Mesendoderm (in vitro differentiated cells): ENCODE data around the gene ETNK2.

ENCODE experiments used
- DNase-seq: peaks from one replicate; pipeline ENCODE4 v3.0.0; 2013
- H2AK5ac ChIP-seq: 2 replicates; pipeline ENCODE4 v1.6.1; 2013; ENCODE audit warnings: low read length, inconsistent platforms
- H2BK120ac ChIP-seq: 2 replicates; pipeline ENCODE4 v1.6.1; 2013; ENCODE audit warnings: low read depth, mild to moderate bottlenecking, low read length, moderate library complexity, mixed read lengths
- H2BK15ac ChIP-seq: replicated peaks from 2 replicates; pipeline ENCODE4 v1.6.1; 2013; ENCODE audit warnings: low read depth, mild to moderate bottlenecking, moderate library complexity
- H2BK5ac ChIP-seq: 2 replicates; pipeline ENCODE4 v1.6.1; 2013; ENCODE audit warnings: low read length, inconsistent platforms
- H3K18ac ChIP-seq: 2 replicates; pipeline ENCODE4 v1.6.1; 2013; ENCODE audit warnings: mild to moderate bottlenecking, low read length, mixed read lengths
- H3K23ac ChIP-seq: one replicate; pipeline ENCODE4 v1.6.1; 2013; ENCODE audit warnings: low read length
- H3K27ac ChIP-seq: 2 replicates; pipeline ENCODE4 v1.5.1; 2013; ENCODE audit warnings: low read depth, mild to moderate bottlenecking, inconsistent platforms, low read length, moderate library complexity
- H3K27me3 ChIP-seq: 2 replicates; pipeline ENCODE4 v1.6.1; 2013; ENCODE audit warnings: low read length, control low read depth, mild to moderate bottlenecking, inconsistent platforms; ENCODE audit not compliant: insufficient read depth, poor library complexity
- H3K36me3 ChIP-seq: 2 replicates; pipeline ENCODE4 v1.6.1; 2013; ENCODE audit warnings: low read length, inconsistent platforms; ENCODE audit not compliant: control insufficient read depth, insufficient read depth
- H3K4ac ChIP-seq: one replicate; pipeline ENCODE4 v1.6.1; 2013; ENCODE audit warnings: low read depth, mild to moderate bottlenecking, low read length, moderate library complexity
- H3K4me1 ChIP-seq: 2 replicates; pipeline ENCODE4 v1.6.1; 2013; ENCODE audit warnings: low read depth, low read length, inconsistent platforms; ENCODE audit not compliant: control insufficient read depth
- H3K4me2 ChIP-seq: 2 replicates; pipeline ENCODE4 v1.6.1; 2013; ENCODE audit warnings: low read length
- H3K4me3 ChIP-seq: 2 replicates; pipeline ENCODE4 v1.5.1; 2013; ENCODE audit warnings: mild to moderate bottlenecking, low read length
- H3K56ac ChIP-seq: one replicate; pipeline ENCODE4 v1.6.1; 2013; ENCODE audit warnings: low read length
- H3K79me1 ChIP-seq: 2 replicates; pipeline ENCODE4 v1.6.1; 2013; ENCODE audit warnings: low read length, inconsistent platforms
- H3K79me2 ChIP-seq: 2 replicates; pipeline ENCODE4 v1.6.1; 2013; ENCODE audit warnings: mild to moderate bottlenecking, low read length; ENCODE audit not compliant: control insufficient read depth, insufficient read depth
- H3K9ac ChIP-seq: 2 replicates; pipeline ENCODE4 v1.6.1; 2013; ENCODE audit warnings: low read length, inconsistent platforms
- H4K5ac ChIP-seq: one replicate; pipeline ENCODE4 v1.6.1; 2013; ENCODE audit warnings: low read length
- H4K8ac ChIP-seq: one replicate; pipeline ENCODE4 v1.6.1; 2013; ENCODE audit warnings: low read depth, mild to moderate bottlenecking, control low read depth, low read length, moderate library complexity
- WGBS: extraction: QIAGEN DNeasy Blood & Tissue Kit; methylation state at CpG from one replicate; pipeline ENCODE4 v1.1.7; 2013; ENCODE audit warnings: low lambda C conversion rate, missing lambda C conversion rate; ENCODE audit not compliant: insufficient coverage; ENCODE audit errors: extremely low coverage; 5-methylcytosine and 5-hydroxymethylcytosine counted together

ETNK2 gene

DNA sequence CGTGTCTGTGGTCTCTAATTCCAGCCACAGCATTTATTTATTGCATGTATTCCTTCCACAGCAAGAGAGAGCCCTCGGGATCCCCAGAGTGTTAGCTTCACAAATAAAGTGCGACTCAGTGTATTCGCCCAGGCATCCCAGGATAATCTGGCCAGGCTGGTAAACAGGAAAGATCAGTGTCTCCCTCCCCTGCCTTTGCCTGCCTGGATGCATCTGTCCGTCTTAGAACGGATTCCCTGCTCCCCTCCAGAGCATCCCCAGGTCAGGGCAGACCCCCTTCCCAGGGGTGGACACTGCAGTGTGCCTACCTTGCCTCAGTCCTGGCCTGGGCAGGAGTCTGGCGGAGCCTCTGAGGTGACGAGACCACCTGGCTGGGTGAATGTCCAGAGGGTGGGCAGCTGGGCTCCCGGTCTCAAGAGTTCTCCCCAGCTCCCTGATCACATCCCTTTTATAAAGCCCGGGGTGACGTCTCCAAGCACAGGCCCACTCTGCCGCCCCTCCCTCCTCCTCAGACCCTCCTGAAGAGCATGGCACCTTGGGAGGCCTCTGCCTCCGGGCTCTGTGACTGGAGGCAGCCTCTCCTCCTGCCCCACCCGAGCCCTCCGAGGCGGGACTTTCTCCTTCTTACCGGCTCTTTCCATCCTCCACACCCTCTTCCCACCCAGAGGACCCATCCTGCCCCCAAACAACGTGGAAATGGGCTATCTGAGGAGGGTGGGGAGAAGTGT, 44.4 kb upstream of the ETNK2 start, which contains the start of gene KISS1:
Gene KISS1 (minus strand): TSS at position 424 of the 728 bp plus-strand sequence. CDS start 3,615 bp downstream, outside the sequence.
- WGBS = no CpG with 5 or more reads among the region's 18 CpGs

DNA sequence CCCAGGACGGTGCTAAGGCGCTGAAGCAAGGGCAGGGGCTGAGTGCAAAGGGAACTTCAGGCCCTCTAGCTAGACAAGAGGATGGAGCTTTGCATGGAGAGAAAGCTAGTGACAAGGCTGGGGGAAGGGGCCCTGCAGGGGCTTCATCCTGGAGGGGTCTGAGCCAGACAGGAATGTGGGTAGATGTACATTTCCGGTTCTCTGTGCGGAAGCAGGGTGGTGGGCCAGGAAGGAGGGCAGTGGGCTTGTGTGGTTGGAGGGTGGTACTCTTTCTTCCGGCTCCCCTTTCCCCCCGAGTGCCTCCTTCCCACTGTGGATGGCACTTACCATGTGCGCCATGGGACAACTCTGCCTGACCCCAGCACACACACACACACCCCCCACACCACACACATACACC, 42.9 kb upstream of the ETNK2 start:
- Histone ChIP-seq H2BK15ac (no peak overlapping the region), H3K79me2 (no peaks in the 10 kb centered on the region), H2AK5ac (no peak overlapping the region), H3K56ac (no peak overlapping the region), H4K8ac (no peak overlapping the region), H3K79me1 (no peaks in the 10 kb centered on the region), H2BK120ac (no peak overlapping the region), H3K23ac (no peak overlapping the region), H3K4me3 (no peak overlapping the region), H3K4me1 (no peaks in the 10 kb centered on the region), H3K4me2 (no peak overlapping the region), H3K27ac (no peak overlapping the region), H3K9ac (no peak overlapping the region), H3K27me3 (peaks cover 1% of the 10 kb centered on the region), H4K5ac (no peak overlapping the region), H3K4ac (no peak overlapping the region), H3K18ac (no peak overlapping the region), H3K36me3 (no peaks in the 10 kb centered on the region), H2BK5ac (no peak overlapping the region)
- WGBS = no CpG with 5 or more reads among the region's 7 CpGs
- no peak for DNase-seq

More for the DNA sequence above, 44.4 kb upstream of the ETNK2 start, which contains the start of gene KISS1:
- H3K18ac ChIP-seq = no peak within 1 kb of the TSS
- H3K27me3 ChIP-seq = no peaks in the 10 kb centered on the region
- H2BK120ac ChIP-seq = no peak within 1 kb of the TSS
- H2BK5ac ChIP-seq = no peak within 1 kb of the TSS
- no peak within 1 kb of the TSS for H2AK5ac ChIP-seq
- H3K4ac ChIP-seq = no peak within 1 kb of the TSS
- H2BK15ac ChIP-seq = no peak within 1 kb of the TSS
- H3K4me2 ChIP-seq = no peak within 1 kb of the TSS
- H3K9ac ChIP-seq = no peak within 1 kb of the TSS
- H4K5ac ChIP-seq = no peak within 1 kb of the TSS
- no peak within 1 kb of the TSS for H3K27ac ChIP-seq
- H3K23ac ChIP-seq = no peak within 1 kb of the TSS
- DNase-seq = peak; percentile 44
- H3K4me3 ChIP-seq = no peak within 1 kb of the TSS
- no peaks in the 10 kb centered on the region for H3K36me3 ChIP-seq
- H3K56ac ChIP-seq = no peak within 1 kb of the TSS
- H3K79me2 ChIP-seq = no peaks in the 10 kb centered on the region
- no peaks in the 10 kb centered on the region for H3K4me1 ChIP-seq
- H4K8ac ChIP-seq = no peak within 1 kb of the TSS
- no peaks in the 10 kb centered on the region for H3K79me1 ChIP-seq

DNA sequence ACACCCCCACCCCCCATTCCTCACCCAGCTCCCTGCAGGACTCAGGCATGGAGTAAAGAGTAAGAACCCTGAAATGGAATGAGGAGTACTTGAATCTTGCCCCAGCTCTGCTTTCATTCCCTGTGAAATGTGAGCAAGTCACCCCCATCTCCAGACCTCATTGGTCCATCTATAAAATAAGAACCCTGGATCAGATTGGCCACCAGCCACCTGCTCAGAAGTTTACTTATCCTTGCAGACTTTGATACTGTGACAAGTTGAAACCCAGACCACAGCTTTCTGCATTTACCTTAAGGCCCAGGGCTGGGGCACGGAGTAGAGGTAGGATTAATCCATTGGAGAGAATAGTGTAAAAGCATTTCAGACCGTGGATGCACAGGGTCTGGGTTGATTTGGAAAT, 42.2 kb upstream of the ETNK2 start:
- Histone ChIP-seq H3K79me1 (no peaks in the 10 kb centered on the region), H3K56ac (no peak overlapping the region), H3K4me3 (no peak overlapping the region), H3K27ac (no peak overlapping the region), H3K4me1 (no peaks in the 10 kb centered on the region), H3K9ac (no peak overlapping the region), H4K8ac (no peak overlapping the region), H3K18ac (no peak overlapping the region), H3K36me3 (no peaks in the 10 kb centered on the region), H2BK15ac (no peak overlapping the region), H2AK5ac (no peak overlapping the region), H3K4ac (no peak overlapping the region), H3K23ac (no peak overlapping the region), H3K27me3 (peaks cover 2% of the 10 kb centered on the region), H2BK5ac (no peak overlapping the region), H3K79me2 (no peaks in the 10 kb centered on the region), H3K4me2 (no peak overlapping the region), H4K5ac (no peak overlapping the region), H2BK120ac (no peak overlapping the region)
- no peak for DNase-seq
- WGBS = no CpG with 5 or more reads among the region's 2 CpGs

DNA sequence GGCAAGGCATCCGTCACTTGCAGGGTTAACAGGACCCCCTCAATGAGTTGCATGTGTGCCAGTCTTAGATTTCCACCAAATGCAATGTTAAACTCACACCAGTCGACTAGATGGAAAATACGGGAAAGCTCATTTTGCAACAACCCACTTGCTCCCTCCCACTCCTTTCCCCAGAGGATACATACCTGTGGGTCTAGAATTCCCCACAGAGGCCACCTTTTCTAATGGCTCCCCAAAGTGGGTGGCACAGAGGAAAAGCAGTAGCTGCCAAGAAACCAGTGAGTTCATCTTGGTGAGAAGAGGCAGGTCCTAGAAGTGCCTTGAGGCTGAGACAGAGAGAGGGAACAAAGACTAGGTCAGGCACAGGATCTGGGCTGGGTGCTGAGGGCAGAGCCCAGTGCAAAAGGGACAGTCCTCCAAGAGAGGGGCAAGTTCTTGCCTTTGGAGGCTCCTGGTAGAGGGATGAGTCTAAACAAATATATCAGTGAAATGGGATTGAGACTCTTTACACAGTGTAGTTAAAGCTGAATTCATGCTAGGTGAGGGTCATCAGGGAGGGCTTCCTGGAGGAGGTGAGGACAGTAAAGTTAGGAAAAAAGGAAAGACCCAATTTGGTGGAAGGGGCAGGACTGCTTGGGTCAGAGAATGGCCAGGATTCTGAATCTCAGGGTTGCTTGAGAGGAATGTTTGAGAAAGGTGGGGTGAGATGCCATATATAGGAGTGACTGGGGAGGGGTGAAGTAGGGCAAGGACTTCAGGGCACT, 40.9 kb upstream of the ETNK2 start:
- H2AK5ac ChIP-seq = no peak overlapping the region
- H3K56ac ChIP-seq = no peak overlapping the region
- H3K4me1 ChIP-seq = no peaks in the 10 kb centered on the region
- H3K79me1 ChIP-seq = no peaks in the 10 kb centered on the region
- H2BK120ac ChIP-seq = no peak overlapping the region
- no peak overlapping the region for H3K4ac ChIP-seq
- no peak for DNase-seq
- no CpG with 5 or more reads among the region's 3 CpGs for WGBS
- H4K5ac ChIP-seq = no peak overlapping the region
- H3K4me3 ChIP-seq = no peak overlapping the region
- H3K4me2 ChIP-seq = no peak overlapping the region
- H2BK5ac ChIP-seq = no peak overlapping the region
- H4K8ac ChIP-seq = no peak overlapping the region
- no peaks in the 10 kb centered on the region for H3K79me2 ChIP-seq
- H3K18ac ChIP-seq = no peak overlapping the region
- H3K27ac ChIP-seq = no peak overlapping the region
- no peak overlapping the region for H3K9ac ChIP-seq
- no peak overlapping the region for H2BK15ac ChIP-seq
- peaks cover 2% of the 10 kb centered on the region for H3K27me3 ChIP-seq
- H3K23ac ChIP-seq = no peak overlapping the region
- H3K36me3 ChIP-seq = no peaks in the 10 kb centered on the region

DNA sequence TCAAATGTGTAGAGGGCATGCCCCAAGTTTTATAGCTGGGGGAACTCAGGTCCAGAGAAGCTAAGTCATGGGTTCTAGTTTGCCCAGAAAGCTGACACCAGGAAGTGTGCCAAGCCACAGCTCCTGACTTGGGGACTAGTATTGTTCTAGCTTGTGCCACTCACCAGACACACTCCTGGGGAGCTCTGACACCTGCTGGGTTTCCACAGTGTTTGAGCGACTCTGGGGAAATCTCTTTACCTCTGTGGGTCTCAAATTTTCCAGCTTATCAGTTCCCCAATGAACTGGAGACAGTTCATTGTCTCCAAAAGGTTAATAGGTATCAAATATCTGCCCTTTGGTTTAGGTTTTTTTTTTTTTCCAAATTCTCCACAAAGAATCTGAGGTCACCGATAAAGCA, 40.2 kb upstream of the ETNK2 start:
- Histone ChIP-seq H3K27me3 (peaks cover 2% of the 10 kb centered on the region), H3K79me2 (no peaks in the 10 kb centered on the region), H2AK5ac (no peak overlapping the region), H2BK5ac (no peak overlapping the region), H3K79me1 (no peaks in the 10 kb centered on the region), H3K9ac (no peak overlapping the region), H3K4me3 (no peak overlapping the region), H3K36me3 (no peaks in the 10 kb centered on the region), H4K5ac (no peak overlapping the region), H3K18ac (no peak overlapping the region), H3K4me1 (no peaks in the 10 kb centered on the region), H3K23ac (no peak overlapping the region), H3K4me2 (no peak overlapping the region), H2BK15ac (no peak overlapping the region), H2BK120ac (no peak overlapping the region), H3K56ac (no peak overlapping the region), H3K27ac (no peak overlapping the region), H3K4ac (no peak overlapping the region), H4K8ac (no peak overlapping the region)
- no CpG with 5 or more reads among the region's 2 CpGs for WGBS
- DNase-seq = no peak
